LNCaP clone FGC (cell line): ENCODE results near the gene GPHN.

Source experiments
- DNase-seq: peaks from one replicate; pipeline ENCODE4 v3.0.0-alpha.2; 2011; ENCODE audit warnings: low read depth
- H3K4me3 ChIP-seq: 2 replicates; pipeline ENCODE4 v1.5.1; 2011; ENCODE audit warnings: mild to moderate bottlenecking, low read depth, low read length, control low read depth
- CTCF ChIP-seq: IDR thresholded peaks from 2 replicates; pipeline ENCODE4 v1.5.1; 2012; ENCODE audit warnings: mild to moderate bottlenecking; ENCODE audit not compliant: control insufficient read depth, insufficient read depth; ENCODE audit errors: extremely low read depth

Gene GPHN

GRCh38 chr14:66979101-66979974, 471.4 kb downstream of the GPHN start:
- DNase-seq: no peak
- H3K4me3 ChIP-seq: no peak overlapping the region
- TF ChIP-seq CTCF: no peak

- no peak overlapping the region for H3K4me3 ChIP-seq
- TF ChIP-seq CTCF: no peak
- DNase-seq: no peak
Observed at GRCh38 chr14:66982247-66982646, 474.3 kb downstream of the GPHN start.

GRCh38 chr14:66992776-66993175, 484.8 kb downstream of the GPHN start:
- TF ChIP-seq CTCF: no peak
- DNase-seq: no peak
- H3K4me3 ChIP-seq: no peak overlapping the region

- no peak overlapping the region for H3K4me3 ChIP-seq
- no peak for DNase-seq
- no peak for TF ChIP-seq CTCF
Observed at GRCh38 chr14:66993512-66993911, 485.6 kb downstream of the GPHN start.

GRCh38 chr14:66998013-66998412, 490.1 kb downstream of the GPHN start:
- DNase-seq: no peak
- H3K4me3 ChIP-seq: no peak overlapping the region
- no peak for TF ChIP-seq CTCF

GRCh38 chr14:66999978-67000377, 492.0 kb downstream of the GPHN start:
- no peak for DNase-seq
- no peak overlapping the region for H3K4me3 ChIP-seq
- no peak for TF ChIP-seq CTCF
